Fibroblast of skin of scalp (primary cell): ENCODE data around the gene DROSHA.
"Not testable (repeated sequence)": the region's sequence is repeated elsewhere in the genome, so short reads cannot be mapped to it uniquely, and the experiment has no call there.

Experiments
- DNase-seq: peaks from one replicate; pipeline ENCODE4 v3.0.0-alpha.2; 2013

DROSHA gene

DNA sequence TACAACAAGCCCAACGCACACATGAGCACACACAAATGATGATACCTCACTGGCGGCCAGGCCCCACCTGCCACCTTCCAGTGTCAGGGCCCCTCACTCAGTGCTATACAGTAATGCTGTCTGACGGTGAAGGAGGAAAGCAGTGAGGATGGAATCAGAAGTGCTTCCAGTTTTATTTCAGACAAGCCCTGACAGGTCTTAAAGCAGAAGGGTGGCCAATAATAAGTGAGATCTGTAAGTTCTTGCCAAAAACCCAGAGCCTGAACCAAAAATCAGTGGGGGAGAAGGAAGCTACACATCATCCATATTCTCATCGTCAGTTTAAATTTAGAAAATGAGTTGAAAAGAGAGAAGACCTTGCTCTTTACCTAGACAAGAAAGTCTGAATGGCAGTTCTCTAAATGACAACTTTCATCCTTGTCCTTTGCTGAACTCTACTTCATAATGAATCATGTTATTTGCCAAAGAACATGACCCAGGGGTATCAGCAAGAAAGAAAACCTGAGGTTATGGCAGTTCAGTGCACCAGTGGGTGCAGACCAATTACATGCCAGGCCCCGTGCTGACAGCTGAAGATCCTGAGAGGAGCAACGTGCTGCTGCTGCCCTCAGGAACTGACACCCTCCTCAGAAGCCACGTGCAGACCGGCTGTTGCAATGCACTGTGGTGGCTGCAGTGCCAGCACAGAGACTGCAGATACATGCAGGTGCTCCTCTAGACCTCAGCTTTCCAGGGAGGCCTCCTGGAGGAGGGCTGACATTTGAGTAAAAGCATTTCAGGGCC is 118.7 kb downstream of the DROSHA start:
- DNase-seq = peak; percentile 22

DNA sequence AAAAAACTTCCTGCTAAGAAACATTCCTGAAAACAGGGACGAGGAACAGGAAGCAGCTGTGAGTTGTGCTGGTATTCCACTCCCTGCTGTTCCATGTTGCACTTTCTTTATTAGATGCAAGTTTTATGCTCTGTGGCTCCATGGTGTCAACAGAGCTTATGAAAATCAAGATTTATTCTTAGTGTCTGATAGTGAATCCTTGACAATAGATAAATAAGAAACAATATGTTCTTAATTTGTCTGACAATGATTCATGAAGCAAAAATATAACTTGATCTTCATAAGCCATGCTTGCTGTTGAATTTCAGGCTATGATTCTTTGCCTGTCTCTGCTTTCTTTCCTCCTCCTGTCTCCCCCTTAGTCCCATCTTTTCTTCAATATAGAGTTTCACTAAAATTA is 119.6 kb downstream of the DROSHA start:
- peak; percentile 84 for DNase-seq

DNA sequence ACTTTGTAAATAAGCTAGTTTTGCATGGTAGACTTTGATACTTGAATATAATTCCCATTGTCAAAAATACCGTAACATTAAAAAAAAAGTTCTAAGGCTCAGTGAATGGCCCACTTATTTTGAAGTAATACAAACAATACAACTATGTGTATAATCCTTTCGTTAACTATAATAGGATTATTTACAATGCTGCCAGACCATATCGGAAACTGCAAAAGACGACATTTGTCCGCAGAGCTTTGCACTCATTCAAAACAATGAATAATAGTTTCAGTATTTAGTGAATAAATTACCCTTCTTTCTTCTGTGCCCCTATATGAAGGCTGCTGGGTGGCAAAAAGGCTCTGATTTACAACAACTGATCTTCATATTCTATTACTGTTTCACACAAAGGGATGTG is 121.8 kb downstream of the DROSHA start:
- no peak for DNase-seq

DNA sequence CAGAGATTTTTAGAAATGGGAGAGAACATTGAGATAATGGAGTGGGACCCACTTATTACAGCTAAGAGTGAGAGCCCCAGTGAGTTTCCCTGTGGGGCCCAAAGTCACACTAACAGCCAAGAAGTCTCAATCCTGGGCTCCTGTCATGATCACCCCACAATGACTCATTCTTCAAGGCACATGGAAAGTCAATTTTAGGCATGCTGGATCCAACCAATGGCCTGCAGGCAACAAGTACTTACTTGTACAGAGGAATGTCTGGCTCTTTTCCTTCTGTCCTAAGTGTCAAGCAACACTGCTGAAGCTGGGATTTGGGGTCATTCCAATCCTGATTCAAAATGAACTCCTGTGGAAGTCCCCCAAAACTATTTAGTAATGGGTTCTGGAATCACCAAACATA is 123.1 kb downstream of the DROSHA start:
- peak; percentile 80 for DNase-seq

DNA sequence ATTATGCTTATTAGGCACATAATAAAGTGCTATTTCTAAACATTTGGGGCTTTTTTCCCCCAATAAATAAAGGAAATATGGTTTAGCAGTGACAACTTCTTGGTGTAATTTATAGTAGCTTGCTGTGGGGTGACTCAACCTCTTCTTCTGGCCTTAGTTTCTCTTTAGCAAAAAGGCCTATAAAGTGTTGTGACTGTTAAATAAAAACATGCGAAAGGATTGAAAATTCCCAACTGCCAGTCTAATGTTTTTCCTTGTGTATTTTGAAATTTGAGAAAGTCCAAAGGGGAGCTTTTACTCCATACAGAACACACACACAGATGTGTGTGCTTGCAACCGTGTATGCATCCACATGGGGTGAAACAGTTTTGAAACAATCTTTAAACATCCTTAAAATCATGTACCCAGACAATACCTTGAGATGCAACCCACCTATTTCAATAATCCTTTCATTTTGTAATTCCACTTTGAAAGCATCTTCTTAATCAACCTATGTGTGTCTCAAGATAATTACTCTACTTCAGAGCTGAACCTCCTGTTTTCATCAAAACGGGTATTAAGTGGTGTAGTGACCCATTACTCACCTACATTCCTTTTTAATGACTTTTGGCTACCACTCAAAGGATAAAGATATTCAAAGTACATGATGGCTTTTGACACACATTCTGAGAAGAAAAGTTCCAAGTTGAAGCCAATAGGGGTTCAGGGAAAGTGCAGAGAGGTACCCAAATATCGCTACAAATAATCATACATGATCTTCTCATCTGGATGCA is 123.8 kb downstream of the DROSHA start:
- DNase-seq = peak; percentile 33

DNA sequence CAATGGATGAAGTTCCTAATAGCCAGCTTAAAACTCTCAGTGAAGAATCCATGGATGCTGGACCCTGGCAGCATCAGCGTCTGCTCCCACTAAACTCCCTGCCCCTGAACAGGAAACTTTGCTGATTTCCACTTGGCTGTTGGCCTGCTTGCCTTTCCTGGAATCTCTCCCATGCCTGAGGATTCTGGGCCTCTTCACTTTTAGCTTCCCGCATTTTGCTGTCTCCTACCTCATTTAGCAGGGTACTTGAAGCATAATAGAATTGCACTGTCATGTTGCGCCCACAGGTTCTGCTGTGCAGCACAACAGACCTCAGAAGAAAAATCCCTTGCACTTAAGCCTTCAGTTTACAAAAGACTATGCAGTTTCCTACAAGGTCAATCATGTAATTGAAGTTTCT is 127.6 kb downstream of the DROSHA start:
- DNase-seq = no peak

DNA sequence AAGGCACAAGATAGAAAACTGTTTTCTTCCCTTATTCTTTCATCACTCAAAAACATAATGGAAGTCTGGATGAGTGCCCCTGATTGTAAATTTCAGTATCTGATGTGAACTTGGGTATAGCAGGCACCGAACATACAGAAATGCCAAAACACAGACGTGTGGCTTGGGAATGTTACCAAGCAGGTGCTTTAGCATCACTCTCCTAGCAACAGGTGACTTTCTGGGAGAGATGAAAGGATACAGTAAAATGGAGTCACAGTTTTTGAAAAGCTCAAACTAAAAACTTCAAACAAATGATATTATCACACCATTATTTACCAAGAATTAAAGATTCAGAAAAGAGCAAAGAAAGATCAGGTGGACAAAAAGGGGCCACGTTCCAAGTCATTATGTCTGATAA is 130.2 kb downstream of the DROSHA start:
- no peak for DNase-seq

DNA sequence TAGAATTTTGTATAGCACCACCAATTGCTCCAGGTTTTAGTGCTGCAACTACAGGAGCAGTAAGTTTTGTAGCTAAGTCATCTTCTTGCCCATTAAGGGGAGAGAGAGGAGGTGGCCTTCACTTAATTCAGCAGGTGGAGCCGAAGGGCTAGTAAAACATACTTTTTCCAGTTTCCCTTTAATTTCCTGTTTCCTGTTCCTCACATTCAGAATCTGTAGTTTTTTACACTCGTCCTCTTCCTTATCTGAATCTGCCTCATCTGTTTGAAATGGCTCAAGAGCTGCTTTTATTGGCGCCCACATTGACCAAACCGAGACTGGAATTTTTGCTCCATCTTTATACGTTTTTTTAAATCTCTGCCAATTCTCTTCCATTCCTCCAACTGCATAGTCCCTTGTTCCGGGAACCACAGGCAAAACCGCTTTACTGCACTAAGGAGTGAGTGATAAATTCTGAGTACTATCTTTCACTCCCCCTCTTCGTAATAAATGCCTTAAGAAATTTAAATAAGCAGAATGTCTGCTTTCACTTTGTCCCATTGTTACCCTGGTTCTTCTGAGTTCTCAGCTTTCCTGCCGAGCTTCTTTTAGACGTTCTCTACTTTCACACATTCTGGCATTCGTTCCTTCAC is 133.9 kb downstream of the DROSHA start:
- peak; percentile 4 for DNase-seq

DNA sequence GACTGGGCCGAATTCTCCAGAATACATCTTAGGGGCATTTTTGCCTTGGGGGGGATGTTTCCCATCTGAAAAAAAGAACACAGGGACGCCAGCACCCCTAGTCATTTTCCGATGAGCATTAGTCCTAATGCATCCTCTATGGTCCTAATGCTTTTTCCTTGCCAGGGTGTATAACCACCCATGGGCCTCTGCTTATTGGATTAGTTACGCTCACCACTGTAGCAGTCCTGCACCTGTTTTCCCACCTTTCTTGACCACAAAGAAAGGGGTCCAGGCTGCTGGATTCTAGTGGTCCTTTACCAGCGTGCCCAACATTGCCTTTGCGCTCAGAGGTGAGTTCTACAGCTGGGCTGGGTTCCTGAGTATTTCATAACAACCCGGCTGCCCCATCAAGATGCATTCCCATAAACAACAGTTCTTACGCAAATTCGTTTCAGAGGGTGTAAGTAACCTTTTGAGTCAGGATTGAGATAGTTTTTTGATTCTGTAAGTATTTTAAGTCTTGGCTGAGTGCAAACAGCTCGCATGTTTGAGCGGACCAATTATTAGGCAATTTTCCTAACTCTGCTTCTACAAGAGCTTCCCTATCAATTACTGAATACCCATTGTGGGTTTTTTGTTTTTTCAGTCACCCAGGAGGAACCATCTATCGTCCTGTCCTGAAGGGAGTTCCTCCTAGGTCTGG is 135.1 kb downstream of the DROSHA start:
- no peak for DNase-seq

DNA sequence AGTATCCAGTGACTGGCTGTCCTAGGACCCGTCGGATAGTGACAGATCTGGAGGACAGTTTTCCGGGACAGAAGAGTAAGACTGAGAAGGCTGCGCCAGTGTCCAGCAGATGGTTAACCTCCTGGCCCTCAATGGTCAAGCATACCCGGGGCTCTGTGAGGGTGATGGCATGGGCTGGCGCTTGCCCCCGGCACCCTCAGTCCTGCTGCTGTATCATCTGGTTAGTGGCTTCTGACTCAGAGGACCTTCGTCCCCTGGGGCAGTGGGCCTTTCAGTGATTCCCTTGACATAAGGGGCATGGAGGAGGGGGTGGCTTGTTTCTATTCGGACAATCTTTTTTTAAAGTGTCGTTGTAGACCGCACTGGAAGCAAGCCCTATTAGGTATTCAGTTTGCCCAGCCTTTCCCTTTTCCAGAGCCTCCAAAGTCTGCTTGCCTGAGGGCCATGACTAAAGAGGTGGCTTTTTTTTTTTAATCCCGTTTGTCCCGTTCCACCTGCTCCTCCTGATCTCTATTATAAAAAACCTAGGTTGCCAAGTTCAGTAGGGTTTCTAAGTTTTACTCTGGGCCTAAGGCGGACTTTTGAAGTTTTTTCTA is 136.3 kb downstream of the DROSHA start:
- DNase-seq = not testable (repeated sequence)

DNA sequence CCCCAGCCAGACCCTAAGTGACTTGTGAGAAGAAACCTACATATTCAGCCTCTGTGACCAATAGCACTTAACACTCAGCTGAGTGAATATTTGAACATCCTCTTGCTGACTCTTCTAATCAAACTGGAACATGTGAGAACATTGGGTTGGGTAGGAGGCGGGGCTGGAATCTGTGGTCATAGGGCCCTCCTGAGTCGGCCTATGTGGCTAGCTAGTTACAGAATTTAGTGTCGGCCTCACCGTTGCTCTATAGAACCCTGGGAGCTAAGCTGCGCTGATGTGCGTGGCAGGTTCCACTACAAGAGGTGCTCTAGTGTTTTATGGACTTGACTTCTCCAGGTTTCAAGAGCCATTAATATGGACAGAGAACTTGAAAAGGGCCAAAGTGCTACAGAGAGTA is 138.8 kb downstream of the DROSHA start:
- DNase-seq = no peak

DNA sequence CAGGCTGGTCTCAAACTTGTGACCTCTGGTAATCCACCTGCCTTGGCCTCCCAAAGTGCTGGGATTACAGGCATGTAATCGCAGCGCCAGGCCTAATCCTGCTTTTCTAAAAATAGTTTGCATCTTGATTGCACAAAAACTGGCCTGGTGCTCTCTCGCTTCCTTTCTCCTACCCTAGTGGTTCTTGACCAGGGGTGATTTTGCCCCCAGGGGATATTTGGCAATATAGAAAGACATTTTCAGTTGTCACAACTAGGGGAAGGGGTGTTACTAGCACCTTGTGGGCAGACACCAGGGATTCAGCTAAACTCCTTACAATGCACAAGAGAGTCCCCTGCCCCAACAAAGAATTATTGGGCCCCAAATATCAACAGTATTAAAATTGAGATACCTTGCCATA is 139.8 kb downstream of the DROSHA start:
- no peak for DNase-seq

DNA sequence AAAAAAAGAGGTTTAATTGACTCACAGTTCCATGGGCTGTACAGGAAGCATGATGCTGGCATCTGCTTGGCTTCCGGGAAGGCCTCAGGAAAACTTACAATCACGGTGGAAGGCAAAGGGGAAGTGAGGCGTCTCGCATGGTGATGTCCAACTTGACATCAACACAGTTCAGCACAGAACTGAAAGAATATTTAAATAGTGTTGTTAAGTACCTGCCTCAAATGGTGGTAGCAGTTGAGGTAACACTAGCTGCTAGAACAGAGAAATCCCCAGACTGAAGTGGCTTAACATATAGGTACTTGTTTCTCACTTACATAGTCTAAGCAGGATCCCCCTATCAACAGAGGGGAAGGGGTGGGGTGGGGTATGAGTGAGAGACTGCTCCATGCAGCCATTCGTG is 141.6 kb downstream of the DROSHA start:
- DNase-seq = no peak

DNA sequence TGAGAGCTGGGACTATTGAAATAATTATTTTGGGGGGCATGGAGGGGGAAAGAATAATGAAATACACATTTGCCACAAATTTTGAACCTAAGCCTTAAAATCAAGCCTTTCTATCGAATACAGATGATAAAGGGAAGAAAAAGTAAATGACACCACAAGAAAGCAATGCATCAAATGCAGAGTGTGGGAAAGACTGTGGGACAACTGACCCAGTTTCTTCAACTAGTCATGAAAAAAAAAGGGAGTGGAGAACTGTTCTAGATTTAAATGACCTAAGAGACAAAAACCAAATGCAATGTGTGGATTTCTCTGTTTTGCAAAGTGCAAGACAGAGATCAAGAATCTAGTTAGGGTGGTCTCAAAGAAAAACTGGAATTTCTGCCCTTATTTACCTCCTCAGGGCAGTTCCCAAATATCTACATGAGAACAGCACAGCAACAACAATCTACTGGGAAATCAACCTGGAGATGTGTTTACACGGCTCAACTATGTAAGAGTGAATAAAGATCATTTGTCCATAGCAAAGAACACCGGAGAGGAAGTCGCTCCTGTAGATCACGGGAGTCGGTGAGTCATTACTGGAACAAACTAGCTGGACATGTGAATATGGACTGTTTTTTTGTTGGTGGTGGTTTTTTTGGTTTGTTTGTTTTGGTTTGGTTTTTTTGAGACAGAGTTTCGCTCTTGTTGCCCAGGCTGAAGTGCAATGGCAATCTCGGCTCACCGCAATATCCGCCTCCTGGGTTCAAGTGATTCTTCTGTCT is 145.9 kb downstream of the DROSHA start:
- no peak for DNase-seq

DNA sequence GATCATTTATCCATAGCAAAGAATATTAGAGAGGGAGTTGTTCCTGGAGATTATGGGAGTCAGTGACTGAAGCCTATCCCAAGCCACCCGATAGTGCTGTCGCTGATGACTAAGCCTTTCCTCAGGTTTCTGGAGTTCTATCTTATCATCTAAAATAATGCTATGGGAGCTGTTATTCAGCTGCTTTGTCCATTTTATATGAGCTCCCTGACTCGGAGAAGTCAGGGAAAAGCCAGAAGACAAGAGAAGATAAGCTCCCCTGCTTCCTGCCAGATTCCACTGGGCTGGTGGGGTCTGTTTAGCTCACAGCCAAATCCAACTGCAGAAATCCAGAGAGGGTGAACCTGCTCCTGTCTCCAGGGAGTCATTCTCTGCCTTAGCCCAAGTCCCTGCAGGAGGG is 148.2 kb downstream of the DROSHA start:
- no peak for DNase-seq

DNA sequence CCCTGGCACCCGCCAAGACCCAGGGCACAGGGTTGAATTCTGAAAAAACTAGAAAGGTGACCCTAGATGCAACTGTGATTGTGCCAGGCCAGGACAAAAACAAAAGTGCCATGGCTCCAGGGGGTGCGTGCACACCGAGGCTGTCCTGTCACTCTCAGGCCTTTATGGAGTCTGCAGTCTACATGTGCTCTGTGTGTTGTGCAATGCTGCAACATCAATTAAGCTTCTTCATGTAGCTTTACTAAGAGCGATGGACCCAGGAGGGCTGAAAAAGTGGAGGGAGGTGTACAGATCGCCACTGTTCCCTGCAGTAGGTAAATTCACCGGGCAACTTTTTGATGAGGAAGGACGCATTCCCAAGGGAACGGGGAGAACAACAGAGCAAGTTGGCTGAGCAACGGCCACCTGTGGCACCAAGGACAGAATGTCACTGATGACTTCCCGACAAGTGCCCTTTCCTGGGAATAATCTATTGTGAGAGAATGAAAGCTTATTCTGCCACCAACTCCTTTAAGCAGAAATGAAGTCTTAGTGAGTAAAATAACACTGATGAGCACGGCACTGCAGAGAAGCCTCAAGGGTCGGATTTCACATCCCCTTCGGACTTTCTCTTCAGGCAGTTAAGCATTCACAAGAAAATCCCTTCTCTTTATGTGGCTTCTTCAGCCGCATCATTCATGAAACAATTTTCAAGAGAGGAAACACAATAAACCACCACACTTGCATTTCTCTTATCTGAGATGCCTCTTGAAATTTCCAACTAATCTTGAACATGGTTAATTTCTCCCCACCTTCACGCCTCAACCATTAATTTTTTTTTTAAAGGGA is 149.6 kb downstream of the DROSHA start:
- no peak for DNase-seq

DNA sequence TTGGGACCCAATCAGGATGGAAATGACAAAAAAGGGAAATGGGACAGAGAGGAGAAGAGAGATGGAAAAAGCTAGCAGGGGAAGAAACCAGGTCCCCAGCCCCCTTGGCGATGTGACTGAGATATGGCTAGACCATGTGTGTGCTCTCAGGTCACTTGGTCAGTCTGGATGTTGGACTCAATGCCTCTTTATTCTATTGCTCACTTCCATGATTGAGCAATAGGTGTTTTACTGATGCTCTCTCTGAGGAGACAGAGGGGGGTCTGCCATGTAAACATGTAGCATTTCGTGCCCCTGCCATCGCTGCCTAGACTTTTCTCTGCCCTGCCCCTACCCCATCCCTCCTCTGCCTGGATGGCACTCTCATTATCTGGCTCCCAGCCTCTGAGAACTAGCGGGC is 150.6 kb downstream of the DROSHA start:
- no peak for DNase-seq

DNA sequence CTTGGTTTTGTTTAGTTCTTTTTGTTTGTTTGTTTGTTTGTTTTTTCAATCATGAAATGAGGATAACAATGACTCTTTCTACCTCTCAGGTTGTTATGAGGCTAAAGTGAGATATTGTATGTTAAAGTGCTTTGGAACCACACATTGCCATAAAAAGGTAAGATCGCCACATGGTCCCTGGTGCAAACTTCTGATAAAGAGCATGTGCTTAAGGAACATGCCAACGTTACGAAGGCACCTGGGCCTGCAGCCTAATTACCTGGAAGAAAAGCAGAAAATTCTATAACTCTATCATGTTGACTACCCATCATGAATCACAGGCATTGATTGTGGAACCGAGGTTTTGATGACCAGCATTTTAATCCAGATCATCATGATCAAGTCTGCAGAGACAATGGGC is 151.8 kb downstream of the DROSHA start:
- DNase-seq = no peak

DNA sequence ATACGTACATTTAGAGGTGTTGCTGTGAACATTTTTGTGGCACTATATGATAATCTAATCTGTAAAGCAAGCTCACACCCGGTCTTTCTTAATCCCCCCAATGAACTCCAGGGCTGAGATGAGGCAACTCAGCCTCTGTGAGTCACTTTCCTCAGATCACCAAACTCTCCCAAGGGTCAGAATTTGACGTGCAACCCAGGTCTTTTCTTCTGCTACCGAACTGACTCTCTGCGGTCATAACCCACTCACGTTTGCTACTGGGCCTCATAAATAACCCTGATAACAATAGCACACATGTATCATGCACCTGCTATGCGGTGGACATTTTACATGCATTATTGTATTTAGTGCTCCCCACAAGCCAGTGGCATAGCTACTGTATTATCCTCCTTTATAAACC is 153.1 kb downstream of the DROSHA start:
- no peak for DNase-seq

DNA sequence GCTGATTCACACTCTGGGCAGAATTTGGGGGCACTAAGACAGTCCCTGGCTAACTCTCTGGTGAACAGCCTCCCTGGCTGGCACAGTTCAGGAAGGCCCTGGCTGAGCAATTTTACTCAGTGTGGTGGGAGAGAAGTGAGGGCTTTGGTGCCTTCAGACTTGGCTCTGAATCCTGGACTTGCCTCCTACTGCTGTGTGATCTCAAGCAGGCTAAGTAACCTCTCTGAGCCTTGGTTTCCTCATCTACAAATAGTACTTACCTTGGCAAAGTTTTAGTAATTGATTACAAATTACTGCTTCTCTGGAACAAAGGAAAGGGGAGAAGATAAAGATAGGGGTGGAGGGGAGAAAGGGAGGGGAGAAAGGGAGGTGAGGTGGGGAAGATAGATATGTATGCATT is 153.8 kb downstream of the DROSHA start:
- no peak for DNase-seq
